Measurements from ENCODE around the gene CEACAM6.

Gene CEACAM6

DNA sequence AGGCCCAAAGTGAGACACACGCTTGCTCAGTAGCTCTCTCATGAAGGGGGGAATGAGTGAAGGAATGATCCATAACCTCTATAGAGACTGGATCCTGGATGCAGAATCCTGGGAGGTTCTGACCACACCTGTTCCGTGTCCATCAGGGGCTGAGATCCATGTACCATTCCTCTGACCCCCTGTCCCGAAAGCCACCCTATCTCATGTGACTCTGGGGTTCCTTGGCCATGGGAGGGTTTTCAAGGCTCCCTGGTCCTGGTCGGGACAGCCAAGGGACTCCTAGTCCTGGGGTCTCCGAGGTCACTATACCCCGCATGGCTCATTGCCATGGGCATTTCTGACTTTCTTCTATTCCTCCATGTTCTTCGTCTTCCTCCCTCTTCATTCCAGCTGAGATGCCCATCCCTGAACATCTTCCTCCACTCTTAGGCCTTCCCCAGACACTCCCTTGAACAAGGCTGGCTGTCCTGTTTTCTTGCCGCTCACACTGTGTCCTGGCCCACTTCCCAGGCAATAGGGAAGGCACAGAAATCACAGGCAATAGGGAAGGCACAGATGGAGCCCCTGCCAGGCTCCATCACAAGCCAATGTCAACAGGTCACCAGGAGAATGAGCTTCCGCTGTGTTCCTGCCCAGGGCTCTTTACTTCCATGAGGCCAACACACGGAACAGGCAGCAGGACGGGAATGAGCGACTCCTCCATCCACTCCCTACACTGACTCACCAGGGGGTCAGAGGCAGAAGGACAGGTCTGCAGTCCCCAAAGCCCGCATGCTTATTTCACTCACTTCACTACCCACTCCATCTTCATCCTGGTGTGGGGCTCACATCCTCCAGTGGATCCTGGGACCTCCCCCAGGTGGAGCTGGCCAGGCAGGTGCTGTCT lies 43.7 kb upstream of the CEACAM6 start:
- TF ChIP-seq, protein P1, sequence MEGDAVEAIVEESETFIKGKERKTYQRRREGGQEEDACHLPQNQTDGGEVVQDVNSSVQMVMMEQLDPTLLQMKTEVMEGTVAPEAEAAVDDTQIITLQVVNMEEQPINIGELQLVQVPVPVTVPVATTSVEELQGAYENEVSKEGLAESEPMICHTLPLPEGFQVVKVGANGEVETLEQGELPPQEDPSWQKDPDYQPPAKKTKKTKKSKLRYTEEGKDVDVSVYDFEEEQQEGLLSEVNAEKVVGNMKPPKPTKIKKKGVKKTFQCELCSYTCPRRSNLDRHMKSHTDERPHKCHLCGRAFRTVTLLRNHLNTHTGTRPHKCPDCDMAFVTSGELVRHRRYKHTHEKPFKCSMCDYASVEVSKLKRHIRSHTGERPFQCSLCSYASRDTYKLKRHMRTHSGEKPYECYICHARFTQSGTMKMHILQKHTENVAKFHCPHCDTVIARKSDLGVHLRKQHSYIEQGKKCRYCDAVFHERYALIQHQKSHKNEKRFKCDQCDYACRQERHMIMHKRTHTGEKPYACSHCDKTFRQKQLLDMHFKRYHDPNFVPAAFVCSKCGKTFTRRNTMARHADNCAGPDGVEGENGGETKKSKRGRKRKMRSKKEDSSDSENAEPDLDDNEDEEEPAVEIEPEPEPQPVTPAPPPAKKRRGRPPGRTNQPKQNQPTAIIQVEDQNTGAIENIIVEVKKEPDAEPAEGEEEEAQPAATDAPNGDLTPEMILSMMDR (conservative IDR thresholded peaks at IDR 0.05; ENCODE audit: low read depth, low read length): no peak
- no peak overlapping the region for H3K4me3 ChIP-seq (ENCODE audit: low read length)
- DNase-seq (ENCODE audit: low read depth): no peak

DNA sequence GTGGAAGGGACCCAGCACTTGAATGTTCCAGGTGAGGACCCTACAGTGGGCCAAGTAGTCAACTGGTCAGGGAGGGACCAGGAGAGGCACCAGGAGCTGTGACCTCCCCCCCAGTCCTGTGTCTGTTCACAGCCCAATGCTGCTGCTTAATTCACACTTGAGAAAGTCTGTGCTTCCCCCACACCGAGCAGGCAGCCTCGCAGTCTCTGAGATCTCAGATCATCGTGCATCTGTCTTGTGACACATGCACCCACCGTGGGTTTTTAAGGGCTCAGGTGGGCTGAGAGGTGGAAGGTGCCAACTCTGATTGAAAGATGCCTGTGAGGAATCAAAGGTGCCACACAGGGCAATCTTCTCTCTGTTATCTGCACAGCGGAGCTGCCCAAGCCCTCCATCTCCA lies 40.7 kb upstream of the CEACAM6 start:
- DNase-seq (ENCODE audit: low read depth): no peak
- TF ChIP-seq, protein P1 (conservative IDR thresholded peaks at IDR 0.05; ENCODE audit: low read depth, low read length): no peak
- no peak overlapping the region for H3K4me3 ChIP-seq (ENCODE audit: low read length)

DNA sequence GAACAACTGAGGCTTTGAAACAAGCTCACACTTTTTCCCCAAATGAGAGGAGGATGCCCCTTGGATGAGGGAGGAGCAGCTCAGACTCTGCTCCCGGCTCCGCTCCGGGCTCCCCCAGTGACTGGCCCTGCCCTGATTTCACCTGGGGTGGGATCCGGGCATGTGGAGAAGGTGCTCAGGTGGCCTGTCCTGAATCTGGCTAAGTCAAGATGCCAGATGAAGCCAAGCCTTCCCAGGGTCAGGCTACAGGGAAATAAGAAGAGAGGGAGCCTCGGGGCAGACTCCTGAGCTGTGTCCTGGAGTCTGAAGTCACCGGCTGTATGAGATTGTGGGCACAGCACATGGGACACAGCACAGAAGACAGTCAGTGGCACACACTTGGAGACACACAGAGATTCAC lies 36.6 kb upstream of the CEACAM6 start:
- no peak for DNase-seq (ENCODE audit: low read depth)

DNA sequence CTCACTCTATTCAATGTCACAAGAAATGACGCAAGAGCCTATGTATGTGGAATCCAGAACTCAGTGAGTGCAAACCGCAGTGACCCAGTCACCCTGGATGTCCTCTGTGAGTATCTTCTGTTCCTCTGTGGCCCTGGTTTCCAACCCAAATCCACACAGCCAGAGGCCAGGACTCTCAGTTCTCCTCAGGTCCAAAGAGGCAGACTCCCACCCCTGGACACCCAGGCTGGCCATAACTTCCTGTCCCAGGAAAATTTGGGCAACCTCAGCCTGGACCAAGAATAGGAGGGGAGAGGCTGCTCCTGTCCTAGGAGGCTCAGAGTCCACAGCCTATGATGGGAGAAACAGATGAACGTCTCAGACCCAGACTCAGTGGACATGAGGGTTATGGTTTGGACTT lies 35.2 kb upstream of the CEACAM6 start:
- DNase-seq (ENCODE audit: low read depth): no peak
- no peak overlapping the region for H3K4me3 ChIP-seq (ENCODE audit: low read length)
- TF ChIP-seq, protein P1 (conservative IDR thresholded peaks at IDR 0.05; ENCODE audit: low read depth, low read length): no peak

More for the DNA sequence above, 36.6 kb upstream of the CEACAM6 start:
- no peak overlapping the region for H3K4me3 ChIP-seq (ENCODE audit: low read length)
- TF ChIP-seq, protein P1 (conservative IDR thresholded peaks at IDR 0.05; ENCODE audit: low read depth, low read length): no peak

DNA sequence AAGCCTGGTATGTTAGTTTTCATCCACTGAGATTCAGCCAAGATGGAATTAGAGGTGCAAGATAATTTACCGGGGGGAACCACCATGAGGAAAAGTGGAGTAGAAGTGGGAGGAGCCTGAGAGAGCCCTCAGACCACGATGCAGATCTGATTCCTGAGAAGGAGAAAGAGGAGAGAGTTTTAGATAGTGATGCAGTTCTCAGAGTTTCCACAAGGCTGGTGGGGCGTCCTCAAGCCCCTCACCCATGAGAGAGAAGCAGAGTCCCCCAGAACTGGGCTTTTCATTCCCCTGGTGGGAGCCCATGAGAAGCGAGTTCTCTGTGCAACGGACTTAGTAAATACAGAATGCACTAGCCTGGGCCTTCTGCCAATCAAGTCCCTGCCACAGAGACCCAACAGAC lies 28.8 kb upstream of the CEACAM6 start:
- no peak overlapping the region for H3K4me3 ChIP-seq (ENCODE audit: low read length)
- DNase-seq (ENCODE audit: low read depth): no peak
- TF ChIP-seq, protein P1 (conservative IDR thresholded peaks at IDR 0.05; ENCODE audit: low read depth, low read length): no peak

DNA sequence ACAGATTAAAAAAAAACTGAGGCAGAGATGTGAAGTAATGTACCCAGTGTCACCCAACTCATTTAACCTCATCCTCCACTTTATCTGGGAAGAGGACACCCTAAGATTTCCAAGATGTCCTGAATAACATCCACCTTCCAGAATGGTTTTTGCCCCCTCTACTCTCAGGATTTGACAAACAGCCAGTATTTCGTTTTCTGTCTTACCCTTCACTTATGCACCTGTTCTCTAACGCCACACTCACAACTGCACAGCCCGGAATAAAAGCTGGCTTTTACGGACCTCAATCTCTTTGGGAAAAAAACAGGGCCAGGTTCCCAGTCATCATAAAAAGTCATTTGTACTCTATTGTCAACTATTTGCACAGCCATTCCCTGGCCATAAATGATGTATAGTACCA lies 21.2 kb upstream of the CEACAM6 start:
- no peak for DNase-seq (ENCODE audit: low read depth)
- TF ChIP-seq, protein P1 (conservative IDR thresholded peaks at IDR 0.05; ENCODE audit: low read depth, low read length): no peak
- no peak overlapping the region for H3K4me3 ChIP-seq (ENCODE audit: low read length)

DNA sequence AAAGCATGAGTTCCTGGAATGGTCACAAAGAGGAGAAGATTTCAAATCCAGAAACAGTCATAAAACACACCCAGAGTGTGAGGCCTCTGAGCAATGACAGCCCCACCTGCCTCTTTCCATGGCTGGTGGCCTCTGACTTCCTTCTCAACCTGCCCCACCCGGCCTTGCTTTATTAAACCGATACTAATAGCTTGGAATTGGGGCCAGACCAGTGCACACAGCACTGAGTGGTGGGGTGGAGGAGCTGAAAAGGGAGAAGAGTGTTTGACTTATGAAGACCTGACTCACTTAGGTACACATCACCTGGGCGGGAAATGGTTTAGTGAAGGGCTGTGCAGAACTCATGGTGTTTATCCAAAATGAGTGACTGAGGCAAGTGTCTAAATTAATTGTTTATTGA lies 20.7 kb upstream of the CEACAM6 start:
- no peak for DNase-seq (ENCODE audit: low read depth)
- H3K4me3 ChIP-seq (ENCODE audit: low read length): no peak overlapping the region
- TF ChIP-seq, protein P1 (conservative IDR thresholded peaks at IDR 0.05; ENCODE audit: low read depth, low read length): no peak

Data from retinal pigment epithelial cell (primary cell).